NCI-H774 (cell line): ENCODE data around the gene CPA1.

Experiments used
- DNase-seq: peaks from one replicate; lab custom pipeline; 2025; lab: John Stamatoyannopoulos, UW

CPA1 gene

GRCh38 chr7:130356121-130356875, 24.0 kb upstream of the CPA1 start:
- DNase-seq, result no peak

GRCh38 chr7:130356876-130357611, 23.2 kb upstream of the CPA1 start:
- peak; percentile 41 for DNase-seq

DNA sequence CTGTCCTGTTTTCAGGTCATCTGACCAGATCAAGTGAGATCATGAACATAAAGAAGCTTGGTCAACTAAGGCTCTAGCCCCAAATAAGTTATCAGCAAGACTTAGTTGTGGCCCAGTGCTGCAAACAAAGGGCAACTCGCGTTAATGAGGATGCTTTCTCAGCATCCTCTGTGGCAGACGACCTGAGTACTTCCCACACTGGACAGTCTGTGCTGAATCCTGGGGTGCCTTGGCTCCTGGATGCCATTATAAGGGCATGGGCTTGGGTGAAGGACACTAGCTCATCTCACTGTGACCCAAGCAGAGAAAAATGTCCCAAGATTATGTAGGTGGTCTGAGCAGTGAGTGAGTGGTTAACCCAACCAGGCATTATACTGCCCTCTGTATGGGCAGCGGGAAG, 21.8 kb upstream of the CPA1 start:
- no peak for DNase-seq

DNA sequence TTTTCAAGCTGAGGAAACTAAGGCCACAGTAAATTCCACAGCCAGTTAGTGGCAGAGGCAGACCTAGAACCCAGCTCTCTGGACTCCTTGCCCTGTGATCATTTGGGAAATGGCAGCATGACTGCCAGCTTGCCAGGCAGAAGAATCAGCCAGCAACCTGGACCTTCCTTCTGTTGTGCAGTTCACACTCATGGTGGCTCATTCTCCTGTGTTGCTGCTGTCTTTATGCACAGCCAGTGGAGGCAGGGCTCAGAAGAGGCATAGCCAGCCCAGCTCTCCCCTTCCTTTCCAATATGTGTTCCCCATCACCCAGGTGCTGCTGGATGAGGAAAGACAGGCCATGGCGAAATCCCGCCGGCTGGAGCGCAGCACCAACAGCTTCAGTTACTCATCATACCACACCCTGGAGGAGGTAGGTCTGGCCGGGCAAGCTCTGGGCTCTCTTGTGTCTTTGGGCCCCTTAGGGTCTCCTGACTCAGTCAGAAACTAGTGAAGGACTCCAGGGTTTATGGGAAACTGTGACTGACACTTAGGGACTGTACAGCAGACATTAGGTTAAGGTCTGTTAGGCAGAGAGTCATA, 20.9 kb upstream of the CPA1 start:
- DNase-seq, result no peak

DNA sequence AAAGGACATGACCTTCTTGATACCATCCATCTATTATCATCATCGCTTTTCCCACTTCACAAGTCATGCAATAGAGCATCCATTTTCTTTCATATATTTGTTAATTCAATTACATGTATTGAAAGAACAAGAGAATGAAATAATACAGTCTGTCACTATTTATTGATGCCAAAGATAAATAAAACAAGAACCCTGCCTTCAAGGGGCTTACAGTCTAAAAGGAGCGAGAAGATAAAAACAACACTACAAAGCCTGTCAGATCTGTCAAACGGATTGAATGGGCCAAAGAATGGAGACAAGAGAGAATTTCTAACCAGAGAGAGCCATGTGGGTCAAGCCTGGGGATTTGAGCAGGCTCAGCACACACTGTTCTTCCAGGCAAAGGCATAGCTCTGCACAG, 19.8 kb upstream of the CPA1 start:
- DNase-seq, result no peak

DNA sequence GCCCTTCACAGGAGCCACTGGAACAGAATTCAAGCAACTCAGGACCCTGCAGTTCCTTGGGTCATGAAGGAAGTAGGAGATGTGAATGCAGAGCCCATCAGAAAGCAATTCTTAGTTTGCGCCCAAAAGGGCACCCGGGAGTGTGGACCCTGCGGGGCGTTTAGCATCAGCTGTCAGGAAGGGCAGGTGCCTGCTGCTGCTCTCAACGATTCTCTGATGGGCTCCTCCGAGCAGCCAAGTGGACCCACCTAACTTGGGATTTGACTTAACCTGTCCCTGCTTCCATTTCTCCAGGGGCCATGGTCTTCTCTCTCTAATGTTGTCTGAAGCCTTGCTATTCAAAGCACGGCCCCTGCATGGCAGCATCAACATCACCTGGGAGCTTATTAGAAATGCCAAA, 18.6 kb upstream of the CPA1 start:
- DNase-seq, result no peak

- no peak for DNase-seq
These were observed 18.0 kb upstream of the CPA1 start for GRCh38 chr7:130362251-130362816.

DNA sequence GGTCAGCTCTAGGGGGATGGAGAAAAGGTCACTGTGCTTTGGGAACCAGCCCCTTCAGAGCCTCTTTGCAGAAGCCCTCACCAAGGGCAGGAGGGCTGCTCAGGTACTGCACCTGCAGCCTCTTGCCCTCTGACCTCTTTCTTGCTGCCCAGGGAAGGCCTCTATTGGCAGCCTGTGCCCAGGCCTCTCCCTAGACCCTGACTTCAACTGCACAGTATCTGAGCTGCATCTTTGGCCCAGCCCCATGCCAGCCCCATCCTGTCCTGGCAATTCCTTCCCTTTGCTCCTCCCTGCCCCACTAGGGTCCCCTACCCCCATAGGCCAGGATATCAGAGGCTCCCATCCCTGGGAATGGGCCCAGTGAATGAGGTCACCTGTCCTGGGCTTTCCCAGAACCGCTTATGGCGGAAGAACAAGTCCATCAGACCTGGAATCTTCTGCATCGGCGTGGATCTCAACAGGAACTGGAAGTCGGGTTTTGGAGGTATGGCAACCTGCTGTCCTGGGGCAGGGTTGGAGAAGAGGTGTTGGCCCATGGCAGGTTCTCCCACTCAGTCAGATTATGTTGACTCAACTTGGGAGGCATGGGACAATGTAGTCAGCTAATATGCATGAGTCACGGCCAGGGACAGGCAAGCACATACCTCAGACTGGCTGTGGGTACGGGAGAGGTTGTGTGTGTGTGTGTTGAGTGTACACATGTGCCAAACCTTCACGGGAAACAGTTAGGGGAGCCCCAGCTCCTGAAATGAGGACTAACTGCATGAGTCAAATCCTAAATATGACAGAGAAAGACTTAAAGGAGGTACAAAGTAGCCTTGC, 17.1 kb upstream of the CPA1 start:
- no peak for DNase-seq

DNA sequence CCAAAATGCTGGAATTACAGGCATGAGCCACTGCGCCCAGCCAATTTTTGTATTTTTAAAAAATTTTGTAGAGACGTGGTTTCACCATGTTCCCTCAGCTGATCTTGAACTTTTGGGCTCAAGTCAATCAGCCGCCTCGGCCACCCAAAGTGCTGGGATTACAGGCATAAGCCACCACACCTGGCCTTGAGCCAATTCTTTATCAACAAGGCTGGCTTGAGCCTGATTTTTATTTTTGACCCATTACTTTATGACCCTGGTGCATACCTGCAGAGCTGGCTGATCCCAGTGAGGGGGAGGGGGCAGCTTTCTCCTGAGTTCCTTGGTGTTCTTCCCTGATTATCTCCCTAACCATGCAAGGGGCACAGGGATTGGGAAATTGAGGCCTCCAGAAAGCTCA, 15.8 kb upstream of the CPA1 start:
- no peak for DNase-seq

DNA sequence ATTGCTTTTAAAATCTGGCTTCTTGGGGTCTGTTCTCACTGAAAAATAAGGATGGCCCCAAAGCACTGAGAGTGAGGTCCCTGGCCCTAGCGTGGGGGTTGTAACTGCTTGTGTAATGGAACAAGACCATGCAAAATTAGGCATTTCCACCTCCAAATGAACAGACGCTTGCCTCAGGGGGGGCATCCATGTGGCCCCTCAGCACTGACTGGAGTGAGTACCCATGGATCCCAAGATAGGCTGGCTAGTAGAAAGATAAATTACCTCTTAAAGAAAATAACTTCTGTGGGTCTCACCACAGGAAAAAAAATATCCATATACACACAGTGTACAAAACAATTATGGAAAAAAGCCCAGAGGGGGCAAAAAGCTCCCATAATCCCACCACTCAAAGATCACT, 15.2 kb upstream of the CPA1 start:
- no peak for DNase-seq

DNA sequence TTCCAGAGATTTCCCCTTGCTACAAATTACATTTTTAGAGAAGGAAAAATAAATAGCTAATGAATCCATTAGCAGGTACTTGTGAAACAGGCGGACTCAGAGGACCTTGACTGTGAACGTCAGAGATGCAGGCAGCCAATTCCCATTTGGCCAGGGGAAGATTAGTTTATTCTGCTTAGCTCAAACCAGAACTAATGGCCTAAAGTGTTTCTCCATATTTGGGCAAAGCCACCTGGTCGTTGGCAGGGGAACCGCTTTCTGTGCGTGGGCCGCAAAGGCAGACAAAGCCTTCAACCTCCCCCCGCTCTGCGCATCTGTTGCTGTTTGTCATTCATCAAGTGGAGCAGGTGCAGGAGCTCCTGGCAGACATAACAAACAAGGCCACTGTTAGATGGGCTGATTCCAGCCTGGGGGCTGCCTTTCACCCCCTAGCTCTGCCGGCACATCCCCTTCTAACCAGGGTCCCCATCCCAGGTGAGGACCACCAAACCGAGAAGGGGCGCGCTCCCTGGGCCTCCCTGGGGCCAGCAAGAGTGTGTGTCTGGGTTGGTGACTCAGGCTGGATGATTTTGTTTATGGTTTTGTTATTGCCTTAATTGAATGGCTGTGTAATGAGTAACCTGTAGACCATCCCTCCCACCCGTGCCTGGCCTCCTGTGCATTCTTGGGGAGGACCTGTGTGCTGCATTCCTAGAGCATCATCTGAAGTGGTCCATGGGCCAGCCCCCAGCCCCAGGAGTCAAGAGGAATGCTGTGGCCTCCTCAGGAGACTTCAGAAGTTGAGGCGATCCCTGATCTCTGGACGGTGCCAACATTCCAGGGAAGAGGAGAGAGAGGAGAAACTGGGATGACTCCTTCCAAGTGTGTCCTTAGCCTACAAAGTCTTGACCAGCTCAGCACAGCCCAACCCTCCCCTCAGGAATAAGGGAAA, 14.5 kb upstream of the CPA1 start:
- DNase-seq, result peak; percentile 99

- DNase-seq, result no peak
These were observed 13.7 kb upstream of the CPA1 start for GRCh38 chr7:130366564-130366963.

- no peak for DNase-seq
These were observed 13.1 kb upstream of the CPA1 start for GRCh38 chr7:130367088-130367755.

GRCh38 chr7:130367836-130368746, 12.2 kb upstream of the CPA1 start:
- no peak for DNase-seq

DNA sequence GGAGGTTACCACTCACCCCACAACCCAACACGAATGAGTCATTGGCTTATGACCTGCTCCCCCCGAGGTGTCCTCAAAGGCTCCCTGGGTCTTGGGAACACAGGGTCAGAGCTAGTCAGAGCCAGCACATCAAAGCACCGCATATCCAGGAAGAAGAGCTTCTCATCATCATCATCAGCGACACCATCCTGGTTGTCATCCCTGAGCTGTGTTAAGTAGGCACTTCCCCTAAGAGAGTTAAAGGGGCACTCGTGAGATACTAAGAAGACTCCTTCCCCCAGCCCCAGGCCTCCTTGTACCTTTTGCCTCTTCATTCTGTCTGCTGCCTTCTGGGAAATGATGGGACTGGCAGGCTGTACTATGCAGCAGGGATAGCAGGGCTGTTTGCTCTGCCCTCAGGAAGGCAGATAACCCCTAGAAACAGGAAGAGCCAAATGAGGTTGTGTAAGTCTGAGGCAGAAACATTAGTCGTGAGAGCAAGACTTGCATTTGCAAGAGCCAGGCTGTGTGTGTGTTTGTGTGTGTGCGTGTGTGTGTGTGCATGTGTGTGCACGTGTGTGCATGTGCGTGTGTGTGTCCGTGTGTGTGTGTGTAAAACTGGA, 11.1 kb upstream of the CPA1 start:
- DNase-seq, result no peak

DNA sequence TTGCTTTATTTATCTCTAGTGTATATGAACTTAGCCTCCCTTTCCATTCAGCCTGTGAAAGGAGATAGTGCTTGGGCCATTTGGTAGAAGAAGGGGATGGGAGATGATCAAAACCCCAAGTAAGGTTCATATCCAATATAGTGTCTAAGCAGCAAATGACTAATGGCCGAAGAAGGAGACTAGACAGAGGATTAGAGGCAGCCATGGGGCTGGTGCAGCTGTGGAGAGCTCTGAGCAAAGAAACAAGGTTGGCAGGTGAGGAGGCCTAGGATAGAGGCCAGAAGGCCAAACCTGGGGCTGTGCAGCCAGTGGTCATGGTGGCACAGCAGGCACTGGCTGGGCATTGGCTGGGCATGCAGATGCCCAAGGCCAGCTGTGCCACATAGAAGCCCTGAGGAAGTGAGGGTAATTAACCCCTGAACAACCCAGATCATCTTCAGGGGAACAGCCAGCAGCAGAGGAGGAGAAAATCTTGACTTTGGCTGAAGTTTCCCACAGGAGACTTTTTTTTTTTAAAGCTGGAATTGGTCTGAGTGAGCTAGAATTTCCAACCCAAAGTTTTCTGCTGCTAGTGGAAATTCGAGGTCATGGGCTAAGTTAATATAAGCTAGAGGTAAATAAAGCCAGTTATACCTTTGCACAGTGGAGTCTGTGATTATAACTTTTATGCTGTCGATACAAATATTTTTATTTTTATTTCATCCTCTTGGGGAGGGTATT, 10.3 kb upstream of the CPA1 start:
- DNase-seq, result no peak

GRCh38 chr7:130371046-130371445, 9.2 kb upstream of the CPA1 start:
- no peak for DNase-seq
